Panc1 (cell line): ENCODE measurements around the gene TDRD7. TPM values are rescaled to one million over a fixed set of nuclear protein-coding genes. Genes with fewer than 3 reads are reported as not detected.

Experiments
- ATAC-seq: fragments of 200-7000 bp; cut with Tn5 transposase; 2 replicates; pipeline ENCODE4 v1.9.1; 2020; ENCODE audit warnings: mild to moderate bottlenecking, moderate library complexity
- BruUV-seq: library from RNA; stranded (reverse); fragments of 400-500 nt; replicated peaks from 2 replicates; lab custom pipeline; 2021; lab: Mats Ljungman, UMichigan
- CTCF ChIA-PET: fragments of 300-600 bp; sonication (Branson Sonifier 250); formaldehyde crosslinking; loops from one replicate; lab custom pipeline; 2022; ENCODE audit warnings: antibody characterized with exemption; lab: Charles Lee
- POLR2A ChIA-PET: fragments of 300-600 bp; sonication (Branson Sonifier 250); formaldehyde crosslinking; loops from one replicate; lab custom pipeline; 2022; ENCODE audit warnings: antibody characterized with exemption; lab: Charles Lee
- DNase-seq: peaks from one replicate; pipeline ENCODE4 v3.0.0-alpha.2; 2010; ENCODE audit warnings: low read depth, low spot score
- H3K27ac ChIP-seq: 2 replicates; pipeline ENCODE4 v1.5.1; 2011; ENCODE audit warnings: mild to moderate bottlenecking, low read length, inconsistent platforms
- H3K27me3 ChIP-seq: fragments of 200-500 bp; sonication (Bioruptor generic); 2 replicates; pipeline ENCODE4 v1.6.0; 2014; ENCODE audit warnings: low read length, inconsistent platforms; ENCODE audit not compliant: control insufficient read depth, insufficient read depth
- H3K36me3 ChIP-seq: fragments of 200-500 bp; sonication (Bioruptor generic); 2 replicates; pipeline ENCODE4 v1.5.1; 2014; ENCODE audit warnings: inconsistent platforms, mild to moderate bottlenecking, low read length, moderate library complexity; ENCODE audit not compliant: control insufficient read depth, insufficient read depth
- H3K4me1 ChIP-seq: 2 replicates; pipeline ENCODE4 v1.5.1; 2011; ENCODE audit warnings: inconsistent platforms, mild to moderate bottlenecking, low read length, moderate library complexity; ENCODE audit not compliant: control insufficient read depth, insufficient read depth
- H3K4me3 ChIP-seq, 2 experiments: 2 replicates each; pipeline ENCODE4 v1.5.1; 2011 to 2012; ENCODE audit warnings: low read depth in 2 of 2, low read length in 2 of 2, mild to moderate bottlenecking in 2 of 2, inconsistent platforms in 1 of 2, moderate library complexity in 1 of 2
- H3K9me3 ChIP-seq: fragments of 200-500 bp; sonication (Bioruptor generic); 2 replicates; pipeline ENCODE4 v1.5.1; 2014; ENCODE audit warnings: low read depth, mild to moderate bottlenecking, inconsistent platforms, low read length, moderate library complexity; ENCODE audit not compliant: control insufficient read depth, insufficient read depth
- CTCF ChIP-seq: fragments of 450-650 bp; IDR thresholded peaks from 2 replicates; pipeline ENCODE4 v1.5.1; 2017; ENCODE audit warnings: mild to moderate bottlenecking
- POLR2AphosphoS5 ChIP-seq: IDR thresholded peaks from 2 replicates; pipeline ENCODE4 v1.6.1; 2012; ENCODE audit warnings: mild to moderate bottlenecking, low read depth, low read length, moderate library complexity
- REST ChIP-seq, 2 experiments: IDR thresholded peaks; 2 replicates each; pipeline ENCODE4 v1.6.1; 2011 to 2012; ENCODE audit warnings: low read depth in 2 of 2, control low read depth in 1 of 2, low read length in 1 of 2, mild to moderate bottlenecking in 1 of 2, moderate library complexity in 1 of 2; ENCODE audit not compliant: insufficient read depth in 1 of 2
- SIN3A ChIP-seq: IDR thresholded peaks from 2 replicates; pipeline ENCODE4 v1.6.1; 2012; ENCODE audit warnings: low read depth, mild to moderate bottlenecking, low read length, moderate library complexity, borderline replicate concordance; ENCODE audit not compliant: insufficient read depth
- TCF7L2 ChIP-seq: IDR thresholded peaks from 2 replicates; pipeline ENCODE4 v1.6.1; 2011; ENCODE audit warnings: mild to moderate bottlenecking, low read depth, low read length, inconsistent platforms
- in situ Hi-C: cut with HindIII; loops from 2 replicates; pipeline ENCODE4 v1.10.0; 2016; ENCODE audit warnings: low sequenced_read_pairs, low pct_unique_long_range_greater_than_20kb
- intact Hi-C: fragments of 100-400 bp; cut with micrococcal nuclease; formaldehyde crosslinking; loops from one replicate; pipeline ENCODE4 v1.10.0; 2022; ENCODE audit not compliant: unreplicated experiment
- total RNA-seq: library from RNA; stranded (reverse); gene quantifications from one replicate; pipeline ENCODE4 v1.2.1, GENCODE V29; 2021; ENCODE audit not compliant: unreplicated experiment

The TDRD7 gene
- total RNA-seq, 1 experiment from 2014 or later: 10.6 TPM

- no TSS peak for BruUV-seq
Observed at GRCh38 chr9:97518166-97518908, 106.4 kb downstream of the TDRD7 start.

GRCh38 chr9:97518909-97519307 is 107.0 kb downstream of the TDRD7 start:
- no peak overlapping the region for H3K27ac ChIP-seq
- H3K9me3 ChIP-seq: no peaks in the 10 kb centered on the region
- in situ Hi-C loops: no loop called here
- H3K4me3 ChIP-seq: no peak overlapping the region
- intact Hi-C loops: no loop called here
- BruUV-seq: no TSS peak
- H3K4me1 ChIP-seq: peaks cover 3% of the 10 kb centered on the region; the same call in 1 of the 2 replicates
- POLR2A ChIA-PET: no interaction called here
- H3K27me3 ChIP-seq: no peaks in the 10 kb centered on the region
- TF ChIP-seq REST (IDR thresholded peaks at IDR 0.05; ENCODE audit: insufficient read depth in 1 of 2, low read depth in 2 of 2, low read length in 1 of 2): no peak
- TF ChIP-seq TCF7L2: no peak
- TF ChIP-seq POLR2AphosphoS5: no peak
- TF ChIP-seq CTCF: no peak
- TF ChIP-seq SIN3A: no peak
- DNase-seq (no peak), ATAC-seq (peak; percentile 62; the same call in 1 of the 2 replicates)
- H3K36me3 ChIP-seq: no peaks in the 10 kb centered on the region
- CTCF ChIA-PET: no interaction called here

More at GRCh38 chr9:97518166-97518908, 106.4 kb downstream of the TDRD7 start:
- in situ Hi-C loops (no loop called here), intact Hi-C loops (no loop called here)
- ATAC-seq (0 out of 2 replicates have a peak, but pooled peaks have one; percentile 42), DNase-seq (no peak)
- Histone ChIP-seq H3K9me3 (no peaks in the 10 kb centered on the region), H3K4me1 (peaks cover 3% of the 10 kb centered on the region; the same call in 1 of the 2 replicates), H3K4me3 (no peak overlapping the region), H3K27ac (no peak overlapping the region), H3K27me3 (no peaks in the 10 kb centered on the region), H3K36me3 (no peaks in the 10 kb centered on the region)
- ChIA-PET CTCF (no interaction called here), POLR2A (no interaction called here)
- TF ChIP-seq REST (IDR thresholded peaks at IDR 0.05; ENCODE audit: insufficient read depth in 1 of 2, low read depth in 2 of 2, low read length in 1 of 2): no peak
- no peak for TF ChIP-seq POLR2AphosphoS5
- no peak for TF ChIP-seq SIN3A
- no peak for TF ChIP-seq TCF7L2
- no peak for TF ChIP-seq CTCF
